ENCODE data around the gene SLC7A6. TPM values are rescaled to one million over a fixed set of nuclear protein-coding genes. Genes with fewer than 3 reads are reported as not detected.

The SLC7A6 gene
- polyA plus RNA-seq, 1 experiment, result 27.4 TPM

GRCh38 chr16:68233835-68234187 is 30.5 kb upstream of the SLC7A6 start:
- POLR2A ChIA-PET, result no interaction called here
- CTCF ChIA-PET, result interaction anchor here (1.0 to 1.5 kb wide), 2 partner anchors 95 to 226 kb away, joined by 3 to 6 read pairs; no protein-coding TSS in a partner anchor
- Histone ChIP-seq H3K27ac (ENCODE audit: low read depth, low read length) (no peak overlapping the region), H3K27me3 (ENCODE audit: control insufficient read depth, insufficient read depth, low read length) (no peaks in the 10 kb centered on the region), H3K9me3 (ENCODE audit: control insufficient read depth, insufficient read depth, low read length) (no peaks in the 10 kb centered on the region; the same call in 1 of the 2 replicates), H3K4me3 (ENCODE audit: low read depth, low read length) (no peak overlapping the region)
- no peak for TF ChIP-seq CTCF (IDR thresholded peaks at IDR 0.05; ENCODE audit: low read depth, low read length)
- no peak for DNase-seq (ENCODE audit: low read depth, low spot score)

GRCh38 chr16:68234188-68235107 is 29.9 kb upstream of the SLC7A6 start:
- peaks cover under 1% of the 10 kb centered on the region; the same call in 1 of the 2 replicates for H3K9me3 ChIP-seq (ENCODE audit: control insufficient read depth, insufficient read depth, low read length)
- no peak for DNase-seq (ENCODE audit: low read depth, low spot score)
- H3K4me3 ChIP-seq (ENCODE audit: low read depth, low read length), result no peak overlapping the region
- ChIA-PET POLR2A (no interaction called here), CTCF (interaction anchor here (0.5 to 1.5 kb wide), 2 partner anchors 94 to 720 kb away, joined by 3 to 6 read pairs; no protein-coding TSS in a partner anchor)
- TF ChIP-seq CTCF (IDR thresholded peaks at IDR 0.05; ENCODE audit: low read depth, low read length), result no peak
- H3K27ac ChIP-seq (ENCODE audit: low read depth, low read length), result no peak overlapping the region
- H3K27me3 ChIP-seq (ENCODE audit: control insufficient read depth, insufficient read depth, low read length), result no peaks in the 10 kb centered on the region

GRCh38 chr16:68235108-68235886 is 29.0 kb upstream of the SLC7A6 start:
- no peak for DNase-seq (ENCODE audit: low read depth, low spot score)
- CTCF ChIA-PET, result interaction anchor here (1.5 kb wide), 1 partner anchor 94 kb away, joined by 6 read pairs; no protein-coding TSS in a partner anchor
- peaks cover 7% of the 10 kb centered on the region; the same call in 1 of the 2 replicates for H3K9me3 ChIP-seq (ENCODE audit: control insufficient read depth, insufficient read depth, low read length)
- no peak for TF ChIP-seq CTCF (IDR thresholded peaks at IDR 0.05; ENCODE audit: low read depth, low read length)
- H3K27me3 ChIP-seq (ENCODE audit: control insufficient read depth, insufficient read depth, low read length), result no peaks in the 10 kb centered on the region
- H3K4me3 ChIP-seq (ENCODE audit: low read depth, low read length), result no peak overlapping the region
- no peak overlapping the region for H3K27ac ChIP-seq (ENCODE audit: low read depth, low read length)
- POLR2A ChIA-PET, result no interaction called here

- no peak for TF ChIP-seq CTCF (IDR thresholded peaks at IDR 0.05; ENCODE audit: low read depth, low read length)
- ChIA-PET POLR2A (no interaction called here), CTCF (no interaction called here)
These were observed 28.5 kb upstream of the SLC7A6 start, which contains the start of gene ESRP2 for GRCh38 chr16:68235887-68236136. TSS of gene ESRP2 (minus strand) at chr16:68236127. CDS start at chr16:68236045, 82 bp downstream.

More at GRCh38 chr16:68235887-68236136, 28.5 kb upstream of the SLC7A6 start, which contains the start of gene ESRP2:
- H3K27me3 ChIP-seq (ENCODE audit: control insufficient read depth, insufficient read depth, low read length), result no peaks in the 10 kb centered on the region
- no peak within 1 kb of the TSS for H3K27ac ChIP-seq (ENCODE audit: low read depth, low read length)
- peak within 1 kb of the TSS; percentile 69 for H3K4me3 ChIP-seq (ENCODE audit: low read depth, low read length)
- H3K9me3 ChIP-seq (ENCODE audit: control insufficient read depth, insufficient read depth, low read length), result peaks cover 7% of the 10 kb centered on the region; the same call in 1 of the 2 replicates
- DNase-seq (ENCODE audit: low read depth, low spot score), result no peak
